H1 (cell line): ENCODE data around the gene MOCS1. TPM values are rescaled to one million over a fixed set of nuclear protein-coding genes. Genes with fewer than 3 reads are reported as not detected.

ENCODE experiments used
- CTCF ChIP-seq, 3 experiments: IDR thresholded peaks; 1 replicate in 2 of 3; 2 replicates in 1 of 3; pipeline versions ENCODE4 v1.5.1 to v1.6.1; 2011; ENCODE audit warnings: low read length in 3 of 3, mild to moderate bottlenecking in 3 of 3, inconsistent platforms in 2 of 3, low read depth in 1 of 3, moderate library complexity in 1 of 3; ENCODE audit not compliant: insufficient read depth in 1 of 3; ENCODE audit errors: control extremely low read depth in 1 of 3
- JUN ChIP-seq: IDR thresholded peaks from 2 replicates; pipeline ENCODE4 v1.6.1; 2011; ENCODE audit warnings: low read depth, mild to moderate bottlenecking, improper control_type of control experiment, low read length
- RAD21 ChIP-seq, 2 experiments: IDR thresholded peaks in 1 of 2; conservative IDR thresholded peaks in 1 of 2; 2 replicates each; pipeline ENCODE4 v1.6.1; 2011; ENCODE audit warnings: low read depth in 2 of 2, low read length in 2 of 2, improper control_type of control experiment in 1 of 2, inconsistent platforms in 1 of 2, mild to moderate bottlenecking in 1 of 2, moderate library complexity in 1 of 2
- polyA plus RNA-seq, 7 experiments: library from polyadenylated mRNA; depleted of rRNA in 3 of 7; stranded (reverse) in 5 of 7; unstranded in 2 of 7; fragments of >200 nt in 5 of 7; fragments of 200-250 nt in 2 of 7; gene quantifications; 1 replicate in 5 of 7; 2 replicates in 1 of 7; 4 replicates in 1 of 7; pipeline versions ENCODE4 v1.2.1 to v1.2.3, GENCODE V29; 2011 to 2013; ENCODE audit warnings: missing spikeins in 2 of 7, mixed read lengths in 2 of 7
- total RNA-seq: library from RNA; stranded (reverse); fragmentation: NEBNext Ultra II Directional; extraction: Animal tissue kit (Norgen Biotek cat#: 25700); gene quantifications from 2 replicates; pipeline ENCODE4 v1.2.1, GENCODE V29; 2021

The MOCS1 gene
- total and polyA plus RNA-seq, 2 of the 8 experiments (the other 6 are each of a cell fraction or from before 2014, with no cell fraction given): 13.4 to 19.7 TPM

- TF ChIP-seq CTCF (IDR thresholded peaks at IDR 0.05; ENCODE audit: control extremely low read depth in 1 of 3, insufficient read depth in 1 of 3, low read depth in 1 of 3, low read length in 3 of 3): peak; percentile 82 to 90 (median 88)
- no peak for TF ChIP-seq JUN
- peak; percentile 66 to 76 for TF ChIP-seq RAD21 (IDR thresholded peaks at IDR 0.05 in 1 of 2, conservative IDR thresholded peaks at IDR 0.05 in 1 of 2; ENCODE audit: low read depth in 2 of 2, low read length in 2 of 2)
These were observed 69.0 kb downstream of the MOCS1 start (continued) for GRCh38 chr6:39865011-39865888.
